GM13976 (cell line): ENCODE results near the gene OR5K1.

Experiments
- DNase-seq: peaks from one replicate; pipeline ENCODE4 v3.0.0; 2012; ENCODE audit warnings: low spot score
- CTCF ChIP-seq: IDR thresholded peaks from 2 replicates; pipeline ENCODE4 v1.5.1; 2012; ENCODE audit warnings: borderline replicate concordance, mild to moderate bottlenecking; ENCODE audit not compliant: insufficient read depth; ENCODE audit errors: extremely low read depth, missing control alignments, control extremely low read depth
- in situ Hi-C: fragments of 300-500 bp; cut with MboI; formaldehyde crosslinking; loops from one replicate; pipeline ENCODE4 v1.12.0; 2022; ENCODE audit warnings: low sequenced_read_pairs, mixed read lengths, inconsistent platforms; ENCODE audit not compliant: unreplicated experiment

Gene OR5K1

GRCh38 chr3:98512576-98512975 lies 49.6 kb downstream of the OR5K1 start:
- in situ Hi-C loops: loop anchor here (10.0 kb wide), 1 partner anchor 158 kb away; the partner anchor contains the start of gene OR5K4
- TF ChIP-seq CTCF: no peak
- no peak for DNase-seq

GRCh38 chr3:98513091-98513511 lies 50.1 kb downstream of the OR5K1 start:
- no peak for DNase-seq
- in situ Hi-C loops: loop anchor here (10.0 kb wide), 1 partner anchor 158 kb away; the partner anchor contains the start of gene OR5K4
- TF ChIP-seq CTCF: no peak

GRCh38 chr3:98513736-98514135 lies 50.7 kb downstream of the OR5K1 start:
- in situ Hi-C loops: loop anchor here (10.0 kb wide), 1 partner anchor 159 kb away; the partner anchor contains the start of gene OR5K4
- TF ChIP-seq CTCF: no peak

GRCh38 chr3:98514948-98515347 lies 51.9 kb downstream of the OR5K1 start:
- no peak for DNase-seq
- in situ Hi-C loops: loop anchor here (10.0 kb wide), 1 partner anchor 160 kb away; the partner anchor contains the start of gene OR5K4
- no peak for TF ChIP-seq CTCF

More at GRCh38 chr3:98513736-98514135, 50.7 kb downstream of the OR5K1 start:
- no peak for DNase-seq

GRCh38 chr3:98518816-98519215 lies 55.8 kb downstream of the OR5K1 start:
- DNase-seq: no peak
- TF ChIP-seq CTCF: no peak
- in situ Hi-C loops: loop anchor here (10.0 kb wide), 1 partner anchor 164 kb away; the partner anchor contains the start of gene OR5K4

GRCh38 chr3:98519351-98519750 lies 56.4 kb downstream of the OR5K1 start:
- in situ Hi-C loops: loop anchor here (10.0 kb wide), 1 partner anchor 165 kb away; the partner anchor contains the start of gene OR5K4
- no peak for DNase-seq
- no peak for TF ChIP-seq CTCF

- no peak for TF ChIP-seq CTCF
- in situ Hi-C loops: no loop called here
- peak; percentile 41 for DNase-seq
These were observed 59.0 kb downstream of the OR5K1 start for GRCh38 chr3:98521897-98522543.
